ENCODE measurements around the gene PTP4A2.
"Not testable (repeated sequence)": the region's sequence is repeated elsewhere in the genome, so short reads cannot be mapped to it uniquely, and the experiment has no call there.

PTP4A2 gene

DNA sequence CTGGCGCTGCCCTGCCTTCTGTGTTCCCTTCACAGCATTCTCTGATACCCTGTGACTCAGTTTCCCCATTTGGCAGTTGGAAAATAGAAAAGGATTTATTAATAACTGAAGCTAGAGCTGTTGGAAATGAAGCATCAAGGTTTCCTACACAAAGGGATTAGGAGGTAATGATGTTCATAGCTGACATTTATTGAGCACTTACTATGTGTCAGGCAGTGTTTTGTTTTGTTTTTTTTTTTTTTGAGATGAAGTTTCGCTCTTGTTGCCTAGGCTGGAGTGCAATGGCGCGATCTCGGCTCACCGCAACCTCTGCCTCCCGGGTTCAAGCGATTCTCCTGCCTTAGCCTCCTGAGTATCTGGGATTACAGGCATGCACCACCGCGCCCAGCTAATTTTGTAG, 7.5 kb upstream of the PTP4A2 start:
- DNase-seq, result not testable (repeated sequence)

DNA sequence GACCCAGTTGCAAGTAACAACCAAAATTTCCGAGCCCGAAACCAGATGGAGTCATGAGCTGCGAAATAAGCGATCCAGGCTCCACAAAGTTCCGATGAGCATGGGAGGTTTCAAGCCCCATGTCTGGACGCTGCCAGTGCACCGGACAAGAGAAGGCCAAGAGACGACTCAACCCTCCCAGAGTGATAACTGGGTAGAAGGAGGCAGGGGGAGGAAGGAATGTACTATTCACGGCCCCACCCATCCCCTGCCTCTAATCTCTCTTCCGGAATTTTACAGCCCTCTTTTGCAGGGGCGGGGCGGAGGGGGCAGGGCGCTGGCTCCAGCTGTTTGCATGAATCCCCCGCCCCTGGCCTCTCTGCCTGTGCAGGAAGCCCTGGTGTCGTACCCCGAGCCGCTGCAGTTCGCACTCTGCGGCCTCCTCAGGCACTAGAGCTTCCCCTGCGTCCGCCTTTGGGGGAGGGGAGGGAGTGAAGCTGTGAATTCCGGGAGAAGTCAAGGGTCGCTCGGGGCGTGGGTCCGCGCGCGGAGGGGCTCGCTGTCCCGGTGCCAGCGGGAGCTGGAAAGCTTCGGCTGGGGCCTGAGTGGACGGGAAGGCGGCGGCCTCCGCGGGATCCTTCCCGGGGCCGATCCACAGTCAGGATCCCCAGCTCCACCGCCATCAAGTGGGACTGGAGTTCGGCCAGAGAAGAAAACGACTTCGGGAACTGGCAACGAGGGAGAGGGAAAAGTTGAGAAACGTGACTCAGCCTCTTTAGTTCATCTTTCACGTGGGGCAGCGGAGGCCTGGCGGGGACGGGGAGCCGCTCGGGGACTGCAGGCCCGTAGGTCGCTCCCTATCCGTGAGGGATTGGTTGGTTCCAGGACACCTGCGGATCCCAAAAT, 6.3 kb upstream of the PTP4A2 start:
- peak; percentile 77 for DNase-seq

DNA sequence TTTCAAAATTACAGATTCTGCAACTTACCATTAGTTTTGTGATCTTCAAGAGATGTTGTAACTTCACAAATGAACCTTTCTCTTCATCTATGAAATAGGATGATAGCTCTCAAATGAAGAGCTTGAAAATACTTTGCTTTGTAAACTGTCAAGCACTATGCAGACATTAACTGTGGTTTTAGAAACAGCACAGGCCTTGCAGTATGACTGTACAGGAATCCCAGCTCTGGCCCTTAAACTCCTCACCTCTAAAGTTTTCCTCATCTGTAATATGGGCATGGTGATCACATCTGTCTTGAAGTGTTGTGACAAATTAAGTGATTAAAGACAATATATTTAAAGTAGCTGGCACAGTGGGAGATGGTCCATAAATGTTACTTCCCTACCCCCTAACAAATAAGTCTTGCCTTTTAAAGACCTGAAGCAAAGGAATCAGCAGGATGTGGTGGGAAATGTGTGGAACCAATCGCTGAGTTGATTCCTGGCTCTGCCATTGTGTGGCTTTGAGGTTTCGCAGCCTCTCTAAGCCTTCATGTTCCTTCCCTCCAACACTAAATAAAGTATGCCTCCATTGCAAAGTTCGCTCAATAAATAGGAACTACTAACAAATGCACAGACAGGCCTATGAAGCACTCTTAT, 5.5 kb upstream of the PTP4A2 start:
- DNase-seq, result no peak

DNA sequence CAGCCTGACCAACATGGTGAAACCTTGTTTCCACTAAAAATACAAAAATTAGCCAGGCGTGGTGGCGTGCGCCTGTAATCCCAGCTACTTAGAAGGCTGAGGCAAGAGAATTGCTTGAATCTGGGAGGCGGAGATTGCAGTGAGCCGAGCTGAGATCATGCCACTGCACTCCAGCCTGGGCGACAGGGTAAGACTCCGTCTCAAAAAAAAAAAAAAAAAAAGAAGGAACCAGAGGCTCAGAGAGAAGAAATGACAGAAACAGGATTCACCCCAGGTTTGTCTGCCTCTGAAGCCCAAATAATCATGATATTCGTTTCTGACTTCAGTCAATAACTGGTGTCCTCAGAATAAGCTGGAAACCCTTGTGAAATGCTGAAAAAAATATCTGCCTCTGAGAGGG, 3.9 kb upstream of the PTP4A2 start:
- DNase-seq, result not testable (repeated sequence)

DNA sequence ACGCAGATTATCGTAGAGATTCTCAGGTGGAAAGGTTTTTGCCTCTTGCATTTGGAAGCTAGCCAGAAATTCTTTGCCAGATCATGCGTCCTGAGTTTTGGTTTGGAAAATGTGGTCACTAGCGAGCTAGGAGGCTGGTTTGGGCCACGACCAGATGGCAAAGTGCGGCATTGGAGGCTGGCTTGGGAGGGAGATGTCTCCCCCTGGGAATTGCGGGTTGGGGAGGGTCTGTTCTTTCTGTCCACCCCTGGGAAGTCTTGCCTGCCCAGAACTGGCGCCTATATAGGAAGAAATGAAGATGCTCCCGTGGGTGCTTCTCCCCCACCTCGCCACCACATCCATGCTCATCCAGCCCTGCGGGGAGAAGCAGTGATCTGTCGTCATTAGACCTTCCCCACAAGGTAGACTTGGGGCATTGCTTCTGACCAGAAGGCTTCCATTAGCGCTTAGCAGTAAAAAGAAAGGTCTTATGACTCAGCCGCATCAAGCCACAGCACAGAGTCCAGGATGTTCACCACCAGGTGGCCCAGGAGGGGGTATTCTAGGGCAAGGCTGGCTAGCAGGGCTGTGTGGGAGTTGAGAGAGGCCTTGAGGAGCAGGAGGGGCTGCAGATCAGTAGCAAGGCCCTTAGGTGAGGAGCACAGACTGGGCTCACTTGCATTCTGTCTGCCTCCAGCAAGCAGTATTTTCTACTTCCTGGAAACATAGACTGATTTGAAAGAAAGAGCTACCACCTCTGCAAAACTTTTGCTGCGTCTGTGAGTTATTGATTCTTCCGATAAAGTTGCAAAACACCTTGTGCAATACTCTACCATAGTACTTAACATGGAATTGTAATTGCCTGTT, 1.5 kb upstream of the PTP4A2 start:
- DNase-seq, result peak; percentile 77

DNA sequence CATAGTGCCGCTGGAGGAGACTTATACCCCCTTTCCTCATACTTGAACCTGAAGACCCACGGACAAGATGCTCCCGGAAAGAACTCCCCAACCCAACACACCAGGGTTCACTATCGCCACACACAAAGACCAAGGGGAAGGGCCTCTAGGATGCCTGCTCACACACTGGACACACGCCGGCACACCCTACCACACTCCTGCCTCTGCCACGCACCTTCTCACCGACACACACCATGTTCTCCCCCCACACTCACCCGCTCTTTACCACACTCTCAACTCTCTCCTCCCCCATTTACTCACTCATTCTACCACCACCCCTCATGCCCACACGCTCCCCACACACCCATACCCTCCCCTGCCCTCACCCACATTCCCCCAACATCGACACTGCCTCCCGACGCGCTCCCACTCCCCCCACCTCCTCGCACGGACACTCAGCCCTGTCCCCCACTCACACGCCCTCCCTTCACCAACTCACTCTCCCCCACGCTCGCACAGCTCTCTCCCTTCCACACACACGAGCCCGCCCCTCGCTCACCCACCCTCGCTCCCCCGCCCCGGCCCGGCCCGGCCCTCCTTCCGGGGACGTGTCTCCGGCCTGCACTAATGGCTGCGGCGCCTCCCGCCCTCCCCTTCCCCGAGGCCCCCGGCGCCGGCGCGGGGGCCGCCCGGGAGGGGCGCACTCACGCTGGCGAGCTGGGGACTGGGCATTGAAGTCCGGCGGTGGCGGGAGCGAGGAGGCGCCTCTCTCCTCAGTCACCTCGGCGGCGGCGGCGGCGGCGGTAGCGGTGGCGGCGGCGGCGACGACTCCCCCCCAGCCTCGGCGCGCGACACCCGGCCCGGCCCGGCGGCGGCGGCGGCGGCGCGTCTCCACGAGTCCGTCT, 626 bp downstream of the PTP4A2 start:
- DNase-seq, result peak; percentile 82

DNA sequence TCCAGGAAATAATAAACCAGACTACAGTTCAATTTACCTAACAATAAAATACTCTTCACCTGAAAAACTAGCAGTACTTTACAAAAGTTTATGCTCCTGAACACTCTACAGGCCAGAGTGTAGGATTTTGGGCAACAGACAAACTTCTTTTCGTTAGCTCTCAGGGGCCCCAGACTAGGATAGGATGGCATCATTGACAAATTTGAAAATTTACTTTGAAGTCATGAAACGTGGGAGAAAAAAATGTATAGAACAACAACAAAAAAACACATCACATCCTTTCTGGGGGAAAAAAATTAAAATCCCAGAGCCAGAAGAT, 1.2 kb downstream of the PTP4A2 start:
- DNase-seq, result no peak

DNA sequence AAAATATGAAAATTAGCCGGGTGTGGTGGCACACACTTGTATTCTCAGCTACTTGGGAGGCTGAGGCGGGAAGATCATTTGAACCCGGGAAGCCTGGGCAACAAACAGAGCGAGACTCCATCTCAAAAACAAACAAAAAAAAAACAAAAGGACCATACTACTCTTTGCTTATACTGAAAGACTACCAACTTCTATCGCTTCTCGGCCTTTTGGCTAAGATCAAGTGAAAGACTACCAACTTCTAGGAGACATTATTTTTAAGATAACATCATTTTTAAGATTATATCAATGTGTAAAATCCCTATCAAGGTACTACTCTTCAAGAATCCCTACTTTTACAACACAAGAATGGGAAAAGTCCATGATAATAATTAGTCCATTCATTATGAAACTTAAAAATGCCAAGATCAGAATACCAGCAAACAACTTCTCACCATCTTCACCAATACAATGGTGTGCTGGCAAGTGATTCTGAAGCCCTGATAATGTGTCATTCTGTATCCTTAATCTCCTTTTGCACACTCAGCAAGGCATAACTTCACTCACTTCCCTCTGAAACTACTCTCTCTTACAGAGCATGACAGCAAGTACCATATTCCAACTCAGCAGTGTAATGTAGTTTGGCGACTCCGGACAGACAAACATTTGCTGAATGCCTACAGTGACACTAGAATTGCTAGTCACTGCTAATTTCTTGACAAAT, 1.7 kb downstream of the PTP4A2 start:
- no peak for DNase-seq

DNA sequence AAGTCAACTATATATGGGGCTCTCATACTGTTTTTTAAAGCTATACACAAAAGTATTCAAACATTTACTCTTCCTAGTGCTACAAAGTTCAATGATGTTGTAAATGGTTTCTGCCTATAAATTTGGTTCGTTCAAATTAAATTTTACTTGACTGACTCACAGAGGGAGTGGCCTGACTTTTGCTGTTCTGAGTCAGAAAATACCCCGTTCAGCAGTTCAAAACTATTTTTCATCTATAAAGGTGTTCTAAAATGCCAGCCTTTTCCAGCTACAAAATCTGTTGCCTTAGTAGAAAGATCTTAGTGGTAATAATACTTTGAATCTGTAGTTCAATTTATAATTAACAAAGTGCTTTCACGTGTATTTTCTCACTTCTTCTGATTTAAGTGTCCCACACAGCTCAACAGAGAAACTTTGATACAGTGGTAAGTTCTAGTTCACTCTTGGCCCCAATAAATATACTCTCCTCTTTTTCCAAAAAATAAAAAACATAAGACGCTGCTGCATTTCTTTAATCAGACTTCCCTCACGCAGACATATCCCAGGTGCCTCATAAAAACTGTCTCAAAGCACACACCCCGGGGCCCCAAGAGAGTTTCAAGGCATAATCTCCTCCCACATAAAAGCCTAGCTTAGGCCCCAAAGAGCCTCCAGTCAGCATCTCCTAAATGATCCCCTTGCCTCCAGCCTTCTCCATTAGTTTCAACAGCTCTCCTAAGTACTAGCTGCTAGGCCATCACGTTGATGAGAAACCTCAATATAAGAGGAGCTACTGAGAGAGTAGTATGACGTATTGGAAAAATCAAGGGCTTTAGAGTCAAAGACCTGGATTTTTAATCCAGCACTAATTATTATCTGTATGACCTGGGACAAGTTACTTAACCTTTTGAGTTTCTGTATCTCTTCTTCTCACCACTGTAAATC, 3.2 kb downstream of the PTP4A2 start:
- DNase-seq, result peak; percentile 37

DNA sequence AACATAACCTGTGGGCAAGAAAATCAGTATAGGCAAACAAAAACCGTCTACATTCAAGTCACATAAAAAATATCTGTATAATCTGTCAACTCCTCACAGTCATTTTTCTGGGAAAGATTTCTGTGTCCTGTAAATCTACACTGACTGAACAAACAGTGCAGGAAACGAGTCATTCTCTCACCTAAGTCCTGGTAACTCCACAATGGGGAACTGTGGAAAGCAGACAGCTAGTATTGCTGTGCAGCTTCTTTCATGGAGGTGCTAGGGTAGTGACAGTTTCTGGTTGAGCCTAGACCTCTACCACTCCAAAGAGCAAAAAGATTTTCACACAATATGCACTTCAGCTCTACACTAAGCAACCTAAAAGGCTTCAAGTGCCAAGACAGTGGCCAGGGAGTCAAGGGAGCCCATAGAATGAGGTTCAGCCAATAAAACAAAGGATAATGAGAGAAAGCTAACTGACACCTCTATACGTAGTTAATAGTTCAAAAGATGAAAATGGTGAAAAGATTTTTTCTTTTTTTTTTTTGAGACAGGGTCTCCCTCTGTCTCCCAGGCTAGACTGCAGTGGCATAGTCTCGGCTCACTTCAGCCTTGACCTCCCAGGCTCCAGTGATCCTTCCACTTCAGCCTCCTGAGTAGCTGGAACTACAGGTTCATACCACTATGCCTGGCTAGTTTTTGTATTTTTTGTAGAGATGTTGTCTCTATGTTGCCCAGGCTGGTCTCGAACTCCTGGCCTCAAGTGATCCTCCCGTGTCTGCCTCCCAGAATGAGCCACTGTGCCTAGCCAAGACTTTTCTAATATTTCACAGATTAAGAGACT, 5.5 kb downstream of the PTP4A2 start:
- DNase-seq, result no peak

DNA sequence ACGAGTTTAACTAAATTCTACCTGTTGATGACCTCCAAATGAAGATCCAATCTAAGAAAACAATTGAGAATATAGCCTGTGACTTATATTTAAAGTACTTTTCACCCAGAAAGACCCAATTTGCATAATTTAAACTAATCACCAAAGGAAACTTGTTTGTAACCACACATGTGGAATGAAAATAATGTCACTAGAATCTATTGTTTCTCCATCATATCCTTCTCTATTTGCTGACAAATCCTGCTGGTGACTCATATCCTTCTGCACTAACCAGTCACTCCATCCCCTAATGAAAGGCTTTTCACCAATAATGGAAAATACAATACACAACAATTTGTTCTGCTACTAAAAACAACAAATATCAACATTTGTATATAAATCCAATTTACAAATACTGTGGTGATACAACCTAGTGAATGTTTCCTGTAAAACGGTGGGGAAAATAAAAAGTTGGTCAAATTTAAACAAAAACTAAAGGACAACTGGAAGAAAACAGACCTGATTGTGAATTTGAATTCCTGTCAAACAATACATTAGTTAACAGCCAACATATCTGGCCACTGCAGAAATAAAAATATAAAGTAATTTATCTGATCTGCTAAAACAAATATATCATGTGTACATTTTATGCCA, 6.5 kb downstream of the PTP4A2 start:
- DNase-seq, result no peak

DNA sequence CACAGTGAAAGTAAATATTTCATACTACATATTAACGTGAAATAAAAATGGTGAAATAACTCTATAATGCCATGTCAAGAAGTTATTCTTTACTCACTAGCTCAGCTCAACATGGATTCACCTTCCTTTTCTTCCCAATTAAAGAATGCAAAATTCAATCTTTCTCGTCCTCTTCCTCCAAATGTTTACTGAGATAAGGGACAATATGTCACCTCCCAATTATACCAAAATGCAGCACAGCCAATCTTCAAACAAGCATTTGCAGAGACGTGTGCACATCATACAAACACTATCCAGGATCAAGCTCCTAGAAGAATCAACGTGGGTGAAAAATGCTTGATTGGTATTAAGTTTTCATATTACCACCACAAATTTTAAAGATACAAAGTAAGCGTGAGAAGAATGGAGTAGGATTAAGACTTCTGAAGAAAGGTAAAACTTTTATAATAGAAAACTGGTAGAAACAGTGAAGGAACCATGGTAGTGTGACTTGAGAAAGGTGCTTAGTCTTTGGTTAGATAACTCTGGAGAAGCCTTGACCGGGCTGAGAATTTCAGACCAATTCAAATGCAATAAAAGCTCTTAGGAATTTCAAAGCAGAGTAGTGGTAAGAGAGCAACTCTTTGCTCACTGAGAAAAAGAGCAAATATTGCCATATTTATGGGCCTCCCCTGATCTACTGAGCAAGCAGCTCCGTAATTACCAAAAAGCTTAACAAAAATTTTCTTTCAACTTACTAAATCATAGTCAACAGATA, 7.2 kb downstream of the PTP4A2 start:
- DNase-seq, result no peak

DNA sequence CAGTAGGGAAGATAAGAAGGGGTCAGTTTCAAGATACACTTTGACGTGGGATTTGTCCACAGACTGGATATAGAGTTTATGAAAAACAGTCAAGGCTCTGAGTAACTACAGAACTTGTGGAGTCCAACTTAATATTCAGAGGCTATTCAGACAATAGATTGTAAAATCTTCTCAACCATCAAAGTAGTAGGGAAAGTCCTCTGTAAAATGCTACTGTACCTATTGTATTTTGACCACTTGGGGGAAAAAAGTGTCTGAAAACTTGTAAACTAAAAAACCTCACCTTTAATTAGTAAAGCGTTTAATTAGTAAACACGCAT, 10.5 kb downstream of the PTP4A2 start:
- no peak for DNase-seq

DNA sequence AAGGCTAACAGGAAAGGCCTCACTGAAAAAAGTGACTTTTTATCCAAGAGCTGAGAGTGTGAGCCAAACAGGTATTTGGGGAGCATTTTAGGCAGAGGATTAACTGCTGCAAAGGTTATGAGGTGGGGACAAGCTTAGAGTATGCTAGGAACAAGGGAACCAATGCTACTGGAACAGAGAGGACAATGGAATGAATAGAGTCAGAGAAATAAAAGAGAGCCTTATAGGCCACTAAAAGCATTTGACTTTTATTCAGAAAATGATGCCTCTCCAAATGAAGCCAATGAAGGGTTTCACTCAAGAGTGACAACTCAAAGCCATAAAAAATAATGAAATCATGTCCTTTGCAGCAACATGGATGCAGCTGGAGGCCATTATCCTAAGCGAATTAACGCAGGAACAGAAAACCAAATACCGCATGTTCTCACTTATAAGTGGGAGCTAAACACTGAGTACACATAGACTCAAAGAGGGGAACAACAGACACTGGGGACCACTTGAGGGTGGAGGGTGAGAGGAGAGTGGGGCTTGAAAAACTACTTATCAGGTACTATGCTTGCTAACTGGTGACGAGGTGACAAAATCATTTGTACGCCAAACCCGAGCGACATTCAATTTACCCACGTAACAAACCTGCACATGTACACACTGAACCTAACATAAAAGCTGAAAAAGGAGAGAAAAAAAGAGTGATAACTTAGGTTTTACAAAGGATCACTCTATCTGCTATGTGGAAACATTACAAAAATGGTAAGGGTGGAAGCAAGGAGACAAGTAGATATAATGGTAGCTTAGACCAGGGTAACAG, 11.1 kb downstream of the PTP4A2 start:
- DNase-seq, result no peak

DNA sequence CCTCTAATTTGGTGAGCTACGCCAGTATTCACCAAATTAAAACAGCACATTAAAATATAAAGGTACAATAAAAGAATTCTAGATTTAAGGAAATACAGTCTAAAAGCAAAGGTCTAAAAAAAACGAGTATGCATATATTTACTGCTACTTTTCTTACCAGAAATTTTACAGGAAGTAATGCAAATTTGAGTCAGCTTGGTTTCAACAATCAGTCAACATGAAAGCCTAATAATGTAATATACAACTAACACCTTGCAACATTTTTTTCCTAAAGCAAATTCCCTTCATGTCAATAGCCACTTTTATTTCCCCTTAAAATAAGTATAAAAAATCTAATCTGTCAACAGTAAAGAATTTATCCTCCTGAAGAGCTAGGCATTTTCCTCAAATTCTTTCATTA, 11.9 kb downstream of the PTP4A2 start:
- DNase-seq, result no peak

DNA sequence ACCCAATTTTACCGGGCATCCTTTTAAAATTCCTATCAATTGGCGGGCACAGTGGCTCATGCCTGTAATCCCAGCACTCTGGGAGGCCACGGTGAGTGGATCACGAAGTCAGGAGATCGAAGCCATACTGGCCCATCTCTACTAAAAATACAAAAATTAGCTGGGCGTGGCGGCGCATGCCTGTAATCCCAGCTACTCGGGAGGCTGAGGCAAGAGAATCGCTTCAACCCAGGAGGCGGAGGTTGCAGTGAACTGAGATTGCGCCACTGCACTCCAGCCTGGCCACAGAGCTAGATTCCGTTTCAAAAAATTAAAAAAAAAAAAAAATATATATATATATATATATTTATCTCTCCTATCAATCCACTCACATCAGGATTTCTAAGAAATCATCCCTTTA, 12.3 kb downstream of the PTP4A2 start:
- not testable (repeated sequence) for DNase-seq

DNA sequence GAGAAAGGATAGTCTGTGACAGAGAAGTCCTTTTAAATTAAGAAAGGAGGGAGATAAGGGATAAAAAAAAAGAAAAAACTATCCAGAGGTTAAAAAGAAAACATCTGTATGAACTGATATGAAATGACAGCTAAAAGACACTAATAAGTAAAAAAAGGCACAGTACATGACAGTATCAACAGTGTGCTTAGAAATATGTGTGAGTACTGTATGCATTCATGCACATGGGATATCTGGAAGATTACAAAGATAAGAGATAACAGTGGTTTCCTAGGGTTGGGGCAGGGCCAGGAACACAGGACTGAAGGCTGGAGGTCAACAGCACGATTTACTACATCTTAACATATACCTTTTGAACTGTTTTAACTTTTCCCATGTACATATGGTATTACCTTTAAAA, 13.3 kb downstream of the PTP4A2 start:
- no peak for DNase-seq
